Cardiac fibroblast (primary cell): Measurements from ENCODE around the gene N4BP2.

Experiments
- DNase-seq, 2 donors: peaks; one replicate each; pipeline versions ENCODE4 v3.0.0 to v3.0.0-alpha.2; 2010; ENCODE audit warnings: low read depth in 2 of 2
- H3K4me3 ChIP-seq, 2 donors: replicated peaks in 1 of 2; 1 replicate in 1 of 2; 2 replicates in 1 of 2; pipeline ENCODE4 v1.5.1; 2011; ENCODE audit warnings: low read depth in 2 of 2, low read length in 2 of 2, mild to moderate bottlenecking in 2 of 2, moderate library complexity in 1 of 2
- TF ChIP-seq, protein P1 (sequence below): IDR thresholded peaks from one replicate; pipeline ENCODE4 v1.5.1; 2011; ENCODE audit warnings: low read depth, mild to moderate bottlenecking, low read length, inconsistent platforms

Gene N4BP2

DNA sequence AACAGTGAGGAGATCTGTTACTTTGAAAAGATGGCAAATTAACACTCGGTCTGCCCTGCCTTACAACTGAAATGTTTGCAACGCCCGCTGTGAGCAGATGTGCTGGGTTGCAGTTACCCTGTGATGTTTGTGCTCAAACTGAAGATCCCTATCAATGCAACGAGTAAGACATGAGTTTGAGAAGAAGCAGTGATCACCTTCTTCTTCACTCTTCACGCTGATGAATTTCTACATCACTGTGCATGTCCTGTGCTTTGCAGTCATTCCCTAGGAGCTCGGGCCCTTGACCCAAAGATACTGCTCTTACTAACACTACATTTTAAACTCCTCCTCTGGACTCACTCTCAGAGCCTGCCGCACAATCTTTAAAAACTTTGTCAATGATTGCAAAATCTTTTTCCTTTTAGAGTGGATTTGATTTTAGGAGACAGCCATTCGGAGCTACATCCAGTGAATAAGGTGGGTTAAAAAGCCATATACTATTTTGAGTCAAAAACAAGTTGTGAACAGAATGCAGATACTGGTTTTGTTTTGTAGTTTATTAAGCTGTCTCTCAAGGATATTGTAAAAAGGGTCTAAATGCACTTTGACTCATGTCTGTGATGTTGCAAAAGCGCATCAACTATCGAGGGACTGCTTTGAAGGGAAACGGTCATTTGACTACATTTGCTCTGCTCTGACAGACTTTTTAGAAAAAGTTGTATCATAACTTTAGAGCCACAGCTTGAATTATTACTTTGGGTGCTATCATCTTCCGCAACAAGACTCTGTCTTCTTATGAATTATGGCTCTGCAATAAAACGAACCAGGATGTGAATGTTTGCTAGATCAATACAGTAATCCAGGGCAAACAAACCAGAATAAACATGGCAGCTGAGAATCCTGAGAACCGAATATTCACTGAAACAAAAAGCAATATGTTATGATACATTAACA lies 134.5 kb downstream of the N4BP2 start:
- TF ChIP-seq, protein P1, sequence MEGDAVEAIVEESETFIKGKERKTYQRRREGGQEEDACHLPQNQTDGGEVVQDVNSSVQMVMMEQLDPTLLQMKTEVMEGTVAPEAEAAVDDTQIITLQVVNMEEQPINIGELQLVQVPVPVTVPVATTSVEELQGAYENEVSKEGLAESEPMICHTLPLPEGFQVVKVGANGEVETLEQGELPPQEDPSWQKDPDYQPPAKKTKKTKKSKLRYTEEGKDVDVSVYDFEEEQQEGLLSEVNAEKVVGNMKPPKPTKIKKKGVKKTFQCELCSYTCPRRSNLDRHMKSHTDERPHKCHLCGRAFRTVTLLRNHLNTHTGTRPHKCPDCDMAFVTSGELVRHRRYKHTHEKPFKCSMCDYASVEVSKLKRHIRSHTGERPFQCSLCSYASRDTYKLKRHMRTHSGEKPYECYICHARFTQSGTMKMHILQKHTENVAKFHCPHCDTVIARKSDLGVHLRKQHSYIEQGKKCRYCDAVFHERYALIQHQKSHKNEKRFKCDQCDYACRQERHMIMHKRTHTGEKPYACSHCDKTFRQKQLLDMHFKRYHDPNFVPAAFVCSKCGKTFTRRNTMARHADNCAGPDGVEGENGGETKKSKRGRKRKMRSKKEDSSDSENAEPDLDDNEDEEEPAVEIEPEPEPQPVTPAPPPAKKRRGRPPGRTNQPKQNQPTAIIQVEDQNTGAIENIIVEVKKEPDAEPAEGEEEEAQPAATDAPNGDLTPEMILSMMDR: no peak
- H3K4me3 ChIP-seq: no peak overlapping the region
- no peak for DNase-seq

DNA sequence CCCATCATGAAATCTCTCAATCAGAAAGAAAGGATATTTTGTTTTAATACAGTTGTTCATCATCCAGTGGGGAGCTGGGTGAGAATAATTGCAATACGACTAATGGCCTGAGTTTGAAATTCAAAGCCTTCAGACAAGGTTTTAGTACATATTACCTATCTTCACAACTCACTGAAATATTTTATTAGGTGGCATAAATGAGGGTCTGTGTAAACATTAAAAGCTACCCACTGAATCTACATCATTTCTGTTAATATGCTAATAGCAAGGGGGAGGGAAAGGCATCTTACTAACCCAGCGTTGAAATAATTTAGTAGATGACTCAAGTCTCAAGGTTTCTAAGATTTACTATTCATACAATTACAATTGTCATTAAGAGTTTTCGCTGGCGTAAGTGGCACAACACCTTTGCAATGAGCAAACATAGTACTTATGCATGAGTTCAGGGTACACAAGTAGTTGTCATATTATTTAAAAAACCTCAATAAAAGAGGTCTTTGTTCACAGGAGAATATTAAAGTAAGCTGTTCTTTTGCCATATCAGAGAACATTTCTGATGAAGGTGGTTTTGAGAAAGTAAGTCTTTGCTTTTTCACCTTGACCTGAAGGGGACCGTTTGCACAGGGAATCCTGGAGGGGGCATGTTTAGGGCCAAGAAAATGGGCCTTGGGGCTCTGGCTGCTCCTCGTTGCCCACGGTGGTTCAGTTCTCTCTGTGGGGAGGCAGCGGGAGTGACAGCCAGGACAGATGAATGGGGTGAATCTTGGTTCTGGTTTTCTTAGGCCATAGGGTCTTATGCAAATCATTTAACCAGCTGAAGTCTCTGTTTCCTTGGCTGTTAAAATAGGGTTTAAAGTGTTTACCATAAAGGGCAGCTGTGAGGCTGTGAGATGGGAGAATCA lies 135.7 kb downstream of the N4BP2 start:
- DNase-seq: no peak
- no peak overlapping the region for H3K4me3 ChIP-seq
- TF ChIP-seq, protein P1: no peak

DNA sequence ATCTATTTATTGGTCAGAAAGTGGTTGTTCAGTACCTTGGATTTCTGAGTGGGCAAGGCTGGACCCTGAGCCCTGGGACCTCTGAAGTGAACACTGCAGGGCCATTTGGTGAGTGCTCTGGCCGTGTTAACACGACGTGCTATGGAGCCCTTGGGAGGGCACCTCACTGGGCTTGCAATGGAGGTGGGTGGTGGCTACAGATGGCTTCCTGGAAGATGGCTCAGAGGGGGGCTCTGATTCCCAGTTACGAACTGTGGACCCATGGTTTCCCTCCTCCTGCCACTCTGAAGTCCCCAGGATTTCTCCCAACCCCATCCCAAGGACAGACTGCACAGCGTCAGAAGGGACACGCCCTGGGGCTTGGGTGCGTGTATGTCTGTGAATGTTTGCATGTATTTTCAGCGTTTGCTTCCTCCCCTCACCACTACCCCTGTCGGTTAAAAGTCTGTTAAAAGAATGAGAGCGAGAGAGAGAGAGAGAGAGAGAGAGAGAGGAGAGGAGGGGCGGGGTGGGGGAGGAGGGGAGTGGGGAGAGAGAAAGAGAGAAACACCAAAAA lies 136.4 kb downstream of the N4BP2 start:
- DNase-seq: no peak
- H3K4me3 ChIP-seq: no peak overlapping the region
- TF ChIP-seq, protein P1: no peak

DNA sequence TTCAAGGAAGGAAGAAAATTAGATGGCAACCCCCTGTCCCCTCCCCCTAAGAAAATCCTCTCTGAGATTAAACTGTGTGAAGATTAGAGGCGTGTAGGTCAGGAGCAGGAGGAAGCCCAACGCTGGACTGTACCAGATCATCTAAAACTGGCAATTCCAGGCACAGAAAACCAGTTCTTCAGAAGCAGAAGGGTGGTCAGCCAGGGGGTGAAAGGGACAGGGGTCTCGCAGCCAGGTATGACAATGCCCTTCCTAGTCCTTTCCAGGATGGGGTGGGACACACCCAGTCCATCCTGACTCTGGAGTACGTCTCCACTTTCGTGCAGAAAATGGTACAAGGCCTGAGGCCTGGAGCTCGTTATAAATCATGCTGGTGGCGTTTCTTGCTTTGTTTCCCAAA lies 136.9 kb downstream of the N4BP2 start:
- TF ChIP-seq, protein P1: no peak
- no peak for DNase-seq
- H3K4me3 ChIP-seq: no peak overlapping the region

DNA sequence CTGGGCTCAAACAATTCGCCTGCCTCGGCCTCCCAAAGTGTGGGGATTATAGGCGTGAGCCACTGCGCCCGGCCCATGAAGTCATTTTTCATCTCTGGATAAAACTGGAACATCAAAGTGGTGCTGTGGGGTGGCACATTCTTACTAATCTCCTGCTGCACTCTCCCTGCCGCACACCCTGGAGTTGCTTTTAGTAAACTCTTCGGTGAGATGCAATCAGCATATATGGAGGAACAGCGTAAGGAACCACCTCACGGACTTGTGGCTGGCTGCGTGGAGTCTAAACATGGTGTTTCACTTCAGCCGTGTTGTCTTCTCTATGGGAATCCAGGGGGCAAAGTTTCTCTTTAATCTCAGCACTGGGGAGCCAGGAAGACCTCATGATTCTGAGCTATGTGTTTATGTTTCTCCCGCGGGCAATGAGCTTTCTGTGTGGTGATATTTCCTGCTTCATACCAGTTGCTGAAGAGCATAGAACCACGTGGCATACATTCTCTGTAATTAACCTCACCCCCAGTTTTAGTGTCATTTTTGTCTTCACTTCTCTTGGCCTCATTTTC lies 138.0 kb downstream of the N4BP2 start:
- H3K4me3 ChIP-seq: no peak overlapping the region
- peak in 1 of 2 donors; percentile 35 for DNase-seq
- TF ChIP-seq, protein P1: no peak
